Measurements from ENCODE around the gene TMEM220.

TMEM220 gene

DNA sequence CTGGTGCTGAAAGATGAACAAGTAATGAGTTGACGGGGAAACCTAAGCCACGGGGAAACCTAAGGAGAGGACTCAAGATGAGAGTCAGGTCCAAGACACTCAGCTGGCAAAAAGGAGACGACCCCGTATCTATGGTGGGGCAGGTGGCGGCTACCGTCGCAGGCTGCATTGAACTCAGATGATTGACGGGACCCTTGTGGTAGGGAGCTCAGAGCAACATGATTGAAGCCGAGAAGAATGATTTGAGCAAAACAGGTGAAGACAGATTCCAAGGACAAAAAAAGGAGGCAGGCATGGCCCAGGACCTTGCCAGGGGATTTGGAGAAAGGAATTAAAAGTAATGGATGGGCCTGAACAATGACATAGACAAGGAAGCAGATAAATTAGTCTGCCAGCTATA, 65.3 kb downstream of the TMEM220 start:
- DNase-seq (ENCODE audit: low spot score): no peak

Measured in AG08396 (cell line).